ENCODE measurements around the gene ATP6V1D.
"Not testable (repeated sequence)": the region's sequence is repeated elsewhere in the genome, so short reads cannot be mapped to it uniquely, and the experiment has no call there.

- not testable (repeated sequence) for TF ChIP-seq SUZ12 (IDR thresholded peaks at IDR 0.05); ELF4 (IDR thresholded peaks at IDR 0.05); CTBP1 (IDR thresholded peaks at IDR 0.05; ENCODE audit: borderline replicate concordance); SP1 (IDR thresholded peaks at IDR 0.05); FOXM1 (IDR thresholded peaks at IDR 0.05; ENCODE audit: borderline replicate concordance); NFRKB (IDR thresholded peaks at IDR 0.05); ZNF384 (IDR thresholded peaks at IDR 0.05); FOXK2 (IDR thresholded peaks at IDR 0.05); LEF1 (IDR thresholded peaks at IDR 0.05; ENCODE audit: borderline replicate concordance)
These were observed 29.9 kb downstream of the ATP6V1D start for GRCh38 chr14:67329666-67330065.
